Endothelial cell of umbilical vein (primary cell): Measurements from ENCODE around the gene DMRT1. TPM values are rescaled to one million over a fixed set of nuclear protein-coding genes. Genes with fewer than 3 reads are reported as not detected.

Source experiments
- BruUV-seq: library from RNA; stranded (reverse); fragments of 400-500 nt; replicated peaks from 2 replicates; lab custom pipeline; 2021; lab: Mats Ljungman, UMichigan
- CTCF ChIA-PET: fragments of 300-600, 350-600 bp; sonication (Branson Sonifier 250); formaldehyde crosslinking; loops from one replicate; lab custom pipeline; 2021; ENCODE audit warnings: antibody characterized with exemption, inconsistent platforms; lab: Charles Lee
- POLR2A ChIA-PET: fragments of 300-600, 350-600 bp; sonication (Branson Sonifier 250); formaldehyde crosslinking; loops from one replicate; lab custom pipeline; 2021; ENCODE audit warnings: antibody characterized with exemption, inconsistent platforms; lab: Charles Lee
- DNase-seq: peaks from one replicate; pipeline ENCODE4 v3.0.0-alpha.2; 2011; ENCODE audit warnings: low read depth, low spot score
- FAIRE-seq: peaks from 2 replicates; lab custom pipeline; 2011; peaks lifted over from hg19 to GRCh38; lab: Jason Lieb, UNC
- H2AFZ ChIP-seq: 2 replicates; pipeline ENCODE4 v1.6.0; 2012; ENCODE audit warnings: low read depth, low read length, control low read depth, inconsistent platforms
- H3K27ac ChIP-seq: 2 replicates; pipeline ENCODE4 v1.5.1; 2011; ENCODE audit warnings: low read depth, mild to moderate bottlenecking, control low read depth, low read length, moderate library complexity; ENCODE audit not compliant: insufficient read depth
- H3K27me3 ChIP-seq, 2 experiments: 2 replicates each; pipeline versions ENCODE4 v1.6.0 to v1.6.1; 2011; ENCODE audit warnings: low read length in 2 of 2, mixed read lengths in 1 of 2; ENCODE audit not compliant: control insufficient read depth in 2 of 2, insufficient read depth in 2 of 2
- H3K36me3 ChIP-seq, 2 experiments: 2 replicates in 1 of 2; 3 replicates in 1 of 2; pipeline ENCODE4 v1.5.1; 2011; ENCODE audit warnings: low read length in 2 of 2, mild to moderate bottlenecking in 1 of 2, moderate library complexity in 1 of 2; ENCODE audit not compliant: control insufficient read depth in 2 of 2, insufficient read depth in 2 of 2; ENCODE audit errors: extremely low read depth in 1 of 2
- H3K4me1 ChIP-seq: 3 replicates; pipeline ENCODE4 v1.5.1; 2011; ENCODE audit warnings: mild to moderate bottlenecking, low read length; ENCODE audit not compliant: control insufficient read depth, insufficient read depth; ENCODE audit errors: extremely low read depth
- H3K4me2 ChIP-seq: 2 replicates; pipeline ENCODE4 v1.6.1; 2011; ENCODE audit warnings: low read length, control low read depth, mixed read lengths; ENCODE audit not compliant: insufficient read depth
- H3K4me3 ChIP-seq, 3 experiments: fragments of 200-600 bp in 1 of 3; sonication (generic), shearing (Covaris generic) in 1 of 3; replicated peaks in 1 of 3; 2 replicates each; pipeline ENCODE4 v1.5.1; 2011 to 2016; ENCODE audit warnings: control low read depth in 3 of 3, low read length in 3 of 3, mild to moderate bottlenecking in 2 of 3, inconsistent platforms in 1 of 3, low read depth in 1 of 3, moderate library complexity in 1 of 3; ENCODE audit not compliant: insufficient read depth in 1 of 3
- H3K79me2 ChIP-seq: 2 replicates; pipeline ENCODE4 v1.6.0; 2012; ENCODE audit warnings: low read length, inconsistent platforms; ENCODE audit not compliant: control insufficient read depth, insufficient read depth
- H3K9ac ChIP-seq: replicated peaks from 2 replicates; pipeline ENCODE3; 2011; ENCODE audit warnings: low read length, control low read depth; ENCODE audit not compliant: insufficient read depth; ENCODE audit errors: extremely low read depth
- H3K9me1 ChIP-seq: replicated peaks from 3 replicates; pipeline ENCODE4 v1.6.0; 2011; ENCODE audit warnings: mild to moderate bottlenecking, low read length; ENCODE audit not compliant: control insufficient read depth, insufficient read depth; ENCODE audit errors: extremely low read depth
- H3K9me3 ChIP-seq: replicated peaks from 2 replicates; pipeline ENCODE4 v1.5.1; 2012; ENCODE audit warnings: low read length, inconsistent platforms; ENCODE audit not compliant: control insufficient read depth, insufficient read depth
- H4K20me1 ChIP-seq: replicated peaks from 2 replicates; pipeline ENCODE3; 2011; ENCODE audit warnings: mild to moderate bottlenecking, low read length; ENCODE audit not compliant: control insufficient read depth, insufficient read depth; ENCODE audit errors: extremely low read depth
- EZH2 ChIP-seq: IDR thresholded peaks from 2 replicates; pipeline ENCODE4 v1.6.1; 2012; ENCODE audit warnings: borderline replicate concordance, low read depth, mild to moderate bottlenecking, moderate library complexity, low read length, inconsistent platforms; ENCODE audit not compliant: severe bottlenecking
- FOS ChIP-seq: IDR thresholded peaks from 2 replicates; pipeline ENCODE4 v1.6.1; 2011; ENCODE audit warnings: mild to moderate bottlenecking, low read length, moderate library complexity, borderline replicate concordance; ENCODE audit not compliant: insufficient read depth
- GATA2 ChIP-seq: IDR thresholded peaks from 2 replicates; pipeline ENCODE4 v1.7.0; 2011; ENCODE audit warnings: low read depth, mild to moderate bottlenecking, moderate library complexity, mixed read lengths, low read length; ENCODE audit not compliant: insufficient read length, insufficient read depth
- JUN ChIP-seq: IDR thresholded peaks from 2 replicates; pipeline ENCODE4 v1.6.1; 2011; ENCODE audit warnings: borderline replicate concordance, low read depth; ENCODE audit not compliant: insufficient read length, insufficient read depth
- MAX ChIP-seq: IDR thresholded peaks from 2 replicates; pipeline ENCODE4 v1.6.1; 2011; ENCODE audit not compliant: insufficient read depth, insufficient read length
- POLR2A ChIP-seq: IDR thresholded peaks from 2 replicates; pipeline ENCODE4 v1.6.1; 2012; ENCODE audit warnings: low read depth, mild to moderate bottlenecking, control low read depth, low read length
- POLR2AphosphoS5 ChIP-seq: IDR thresholded peaks from 2 replicates; pipeline ENCODE4 v1.6.1; 2012; ENCODE audit warnings: low read depth, mild to moderate bottlenecking, control low read depth, low read length, moderate library complexity; ENCODE audit not compliant: insufficient read depth
- dilution Hi-C: fragments of 300-500 bp; cut with MboI; formaldehyde crosslinking; loops from one replicate; pipeline ENCODE4 v1.15.0; 2019; ENCODE audit warnings: low sequenced_read_pairs; ENCODE audit not compliant: extremely low pct_ligation_motif_present
- intact Hi-C: fragments of 100-400 bp; cut with micrococcal nuclease; formaldehyde crosslinking; loops from one replicate; pipeline ENCODE4 v1.10.0; 2022
- polyA plus RNA-seq, 4 experiments: library from polyadenylated mRNA; depleted of rRNA in 3 of 4; stranded (reverse) in 3 of 4; unstranded in 1 of 4; fragments of >200 nt; gene quantifications; 2 replicates each; pipeline versions ENCODE4 v1.2.1 to v1.2.3, GENCODE V29; 2011 to 2012; ENCODE audit warnings: missing spikeins in 1 of 4
- total RNA-seq: library from RNA; stranded (reverse); gene quantifications from 2 replicates; pipeline ENCODE4 v1.2.3, GENCODE V29; 2021
- TF ChIP-seq, protein P1 (sequence below), 2 donors: IDR thresholded peaks; 1 replicate in 1 of 2; 2 replicates in 1 of 2; pipeline ENCODE4 v1.5.1; 2011; ENCODE audit warnings: low read length in 2 of 2, mild to moderate bottlenecking in 2 of 2, moderate library complexity in 2 of 2, control low read depth in 1 of 2, inconsistent platforms in 1 of 2, low read depth in 1 of 2; ENCODE audit not compliant: insufficient read depth in 1 of 2; ENCODE audit errors: extremely low read depth in 1 of 2

Gene DMRT1
- total and polyA plus RNA-seq, 2 donors (not counting 3 experiments of a cell fraction or from before 2014, with no cell fraction given), result 0.08 to 0.20 TPM

- DNase-seq (no peak), FAIRE-seq (no peak)
- H3K27me3 ChIP-seq, result peaks cover 52 to 81% of the 10 kb centered on the region in 2 experiments
- H3K27ac ChIP-seq, result no peak overlapping the region
- no peaks in the 10 kb centered on the region for H3K9me1 ChIP-seq
- no peaks in the 10 kb centered on the region for H3K36me3 ChIP-seq
- H3K4me1 ChIP-seq, result no peaks in the 10 kb centered on the region
- TF ChIP-seq FOS (no peak), JUN (no peak), EZH2 (no peak), GATA2 (no peak), POLR2A (no peak), MAX (no peak), POLR2AphosphoS5 (no peak)
- TF ChIP-seq, protein P1, sequence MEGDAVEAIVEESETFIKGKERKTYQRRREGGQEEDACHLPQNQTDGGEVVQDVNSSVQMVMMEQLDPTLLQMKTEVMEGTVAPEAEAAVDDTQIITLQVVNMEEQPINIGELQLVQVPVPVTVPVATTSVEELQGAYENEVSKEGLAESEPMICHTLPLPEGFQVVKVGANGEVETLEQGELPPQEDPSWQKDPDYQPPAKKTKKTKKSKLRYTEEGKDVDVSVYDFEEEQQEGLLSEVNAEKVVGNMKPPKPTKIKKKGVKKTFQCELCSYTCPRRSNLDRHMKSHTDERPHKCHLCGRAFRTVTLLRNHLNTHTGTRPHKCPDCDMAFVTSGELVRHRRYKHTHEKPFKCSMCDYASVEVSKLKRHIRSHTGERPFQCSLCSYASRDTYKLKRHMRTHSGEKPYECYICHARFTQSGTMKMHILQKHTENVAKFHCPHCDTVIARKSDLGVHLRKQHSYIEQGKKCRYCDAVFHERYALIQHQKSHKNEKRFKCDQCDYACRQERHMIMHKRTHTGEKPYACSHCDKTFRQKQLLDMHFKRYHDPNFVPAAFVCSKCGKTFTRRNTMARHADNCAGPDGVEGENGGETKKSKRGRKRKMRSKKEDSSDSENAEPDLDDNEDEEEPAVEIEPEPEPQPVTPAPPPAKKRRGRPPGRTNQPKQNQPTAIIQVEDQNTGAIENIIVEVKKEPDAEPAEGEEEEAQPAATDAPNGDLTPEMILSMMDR (IDR thresholded peaks at IDR 0.05; ENCODE audit: extremely low read depth in 1 of 2, insufficient read depth in 1 of 2, low read depth in 1 of 2, low read length in 2 of 2), result no peak
- no peaks in the 10 kb centered on the region for H3K79me2 ChIP-seq
- H3K4me2 ChIP-seq, result no peak overlapping the region
- ChIA-PET POLR2A (no interaction called here), CTCF (interaction anchor here (1.3 kb wide), 1 partner anchor 38 kb away, joined by 3 read pairs; no protein-coding TSS in a partner anchor)
- intact Hi-C loops (no loop called here), dilution Hi-C loops (no loop called here)
- H3K4me3 ChIP-seq, result no peak overlapping the region
- H4K20me1 ChIP-seq, result no peaks in the 10 kb centered on the region
- no peak overlapping the region for H3K9ac ChIP-seq
- BruUV-seq, result no TSS peak
- H2AFZ ChIP-seq, result no peak overlapping the region
- no peaks in the 10 kb centered on the region for H3K9me3 ChIP-seq
Observed at GRCh38 chr9:967436-967835, 125.9 kb downstream of the DMRT1 start.
